OCI-LY3 (cell line): ENCODE measurements around the gene CAB39.

Source experiments
- H2AFZ ChIP-seq: fragments of 200-600, 300-600 bp; shearing (Covaris generic); 2 replicates; pipeline ENCODE4 v1.6.0; 2014; ENCODE audit warnings: antibody characterized with exemption, low read depth, low read length
- H3K27ac ChIP-seq: fragments of 200-600, 300-600 bp; sonication (generic); 2 replicates; pipeline ENCODE4 v1.5.1; 2014; ENCODE audit warnings: mild to moderate bottlenecking, low read length, moderate library complexity, mixed read lengths
- H3K27me3 ChIP-seq: fragments of 200-600, 300-600 bp; sonication (generic); 2 replicates; pipeline ENCODE4 v1.6.1; 2014; ENCODE audit warnings: low read depth, low read length, mixed read lengths
- H3K36me3 ChIP-seq: fragments of 200-600, 300-600 bp; sonication (generic); replicated peaks from 2 replicates; pipeline ENCODE3; 2014; ENCODE audit warnings: low read depth, low read length, mixed read lengths
- H3K4me1 ChIP-seq: fragments of 300-600, 200-600 bp; sonication (generic); 2 replicates; pipeline ENCODE4 v1.6.1; 2014; ENCODE audit warnings: low read length, mixed read lengths
- H3K4me2 ChIP-seq: fragments of 200-600, 300-600 bp; sonication (generic); 2 replicates; pipeline ENCODE4 v1.6.1; 2014; ENCODE audit warnings: low read length, mixed read lengths
- H3K4me3 ChIP-seq: fragments of 300-600, 200-600 bp; sonication (generic); 2 replicates; pipeline ENCODE4 v1.5.1; 2014; ENCODE audit warnings: antibody characterized with exemption, mild to moderate bottlenecking, low read length, moderate library complexity
- H3K79me2 ChIP-seq: fragments of 300-600, 200-600 bp; shearing (Covaris generic); 2 replicates; pipeline ENCODE4 v1.6.1; 2014; ENCODE audit warnings: mild to moderate bottlenecking, low read length, mixed read lengths
- H3K9ac ChIP-seq: fragments of 300-600, 200-600 bp; shearing (Covaris generic); 2 replicates; pipeline ENCODE4 v1.6.0; 2014; ENCODE audit warnings: mild to moderate bottlenecking, low read length, moderate library complexity
- H3K9me3 ChIP-seq: fragments of 200-600, 300-600 bp; shearing (Covaris generic); 2 replicates; pipeline ENCODE4 v1.6.1; 2014; ENCODE audit warnings: low read length, mixed read lengths; ENCODE audit not compliant: insufficient read depth
- H4K20me1 ChIP-seq: fragments of 200-600, 300-600 bp; sonication (generic); 2 replicates; pipeline ENCODE4 v1.6.1; 2016; ENCODE audit warnings: low read length, mixed read lengths; ENCODE audit not compliant: insufficient read depth
- CTCF ChIP-seq: fragments of 200-600, 300-600 bp; sonication (generic); IDR thresholded peaks from 2 replicates; pipeline ENCODE4 v1.5.1; 2014; ENCODE audit warnings: antibody characterized with exemption, low read length, low read depth
- EZH2phosphoT487 ChIP-seq: fragments of 200-600 bp; shearing (Covaris generic); IDR thresholded peaks from 2 replicates; pipeline ENCODE4 v1.6.1; 2018; ENCODE audit warnings: antibody characterized with exemption, mixed run types, low read depth

The CAB39 gene

GRCh38 chr2:230863442-230864121 is 150.9 kb downstream of the CAB39 start:
- H3K4me3 ChIP-seq = peak overlapping the region; percentile 100
- 0 out of 2 replicates have a peak, but pooled peaks cover 2% of the 10 kb centered on the region for H3K27me3 ChIP-seq
- H3K79me2 ChIP-seq = peaks cover 50% of the 10 kb centered on the region
- H3K27ac ChIP-seq = no peak overlapping the region
- no peaks in the 10 kb centered on the region for H3K9me3 ChIP-seq
- TF ChIP-seq CTCF = no peak
- H3K4me2 ChIP-seq = peak overlapping the region; percentile 99
- no peak overlapping the region for H2AFZ ChIP-seq
- peak overlapping the region; percentile 88; the same call in 1 of the 2 replicates for H3K9ac ChIP-seq
- H3K4me1 ChIP-seq = peaks cover 56% of the 10 kb centered on the region
- H3K36me3 ChIP-seq = peaks cover 19% of the 10 kb centered on the region
- peaks cover 12% of the 10 kb centered on the region; the same call in 1 of the 2 replicates for H4K20me1 ChIP-seq

GRCh38 chr2:230864122-230864604 is 151.5 kb downstream of the CAB39 start:
- peak overlapping the region; percentile 99 for H3K4me2 ChIP-seq
- peak overlapping the region; percentile 95 for H2AFZ ChIP-seq
- H3K27ac ChIP-seq = peak overlapping the region; percentile 62; the same call in 1 of the 2 replicates
- H3K36me3 ChIP-seq = peaks cover 25% of the 10 kb centered on the region
- H4K20me1 ChIP-seq = peaks cover 12% of the 10 kb centered on the region; the same call in 1 of the 2 replicates
- H3K4me3 ChIP-seq = peak overlapping the region; percentile 100
- no peak for TF ChIP-seq EZH2phosphoT487
- no peak for TF ChIP-seq CTCF
- H3K79me2 ChIP-seq = peaks cover 56% of the 10 kb centered on the region
- H3K27me3 ChIP-seq = no peaks in the 10 kb centered on the region
- H3K9me3 ChIP-seq = no peaks in the 10 kb centered on the region
- H3K4me1 ChIP-seq = peaks cover 62% of the 10 kb centered on the region
- H3K9ac ChIP-seq = peak overlapping the region; percentile 88

- Histone ChIP-seq H3K4me2 (peak within 1 kb of the TSS; percentile 99), H3K79me2 (peaks cover 62% of the 10 kb centered on the region)
Observed at GRCh38 chr2:230864605-230865306, 152.1 kb downstream of the CAB39 start, which contains the start of gene ITM2C. ITM2C (plus strand) TSS chr2:230864942; CDS start chr2:230865026, 84 bp downstream.

More at GRCh38 chr2:230864605-230865306, 152.1 kb downstream of the CAB39 start, which contains the start of gene ITM2C:
- Histone ChIP-seq H3K36me3 (peaks cover 28% of the 10 kb centered on the region), H3K27ac (peak within 1 kb of the TSS; percentile 99), H3K4me3 (peak within 1 kb of the TSS; percentile 100), H2AFZ (peak within 1 kb of the TSS; percentile 95), H3K4me1 (peaks cover 67% of the 10 kb centered on the region), H3K27me3 (no peaks in the 10 kb centered on the region), H3K9ac (peak within 1 kb of the TSS; percentile 100), H3K9me3 (no peaks in the 10 kb centered on the region), H4K20me1 (peaks cover 12% of the 10 kb centered on the region; the same call in 1 of the 2 replicates)
- peak; percentile 30 for TF ChIP-seq CTCF
- no peak for TF ChIP-seq EZH2phosphoT487
